ENCODE measurements around the gene CSNK1G1.
"Not testable (repeated sequence)": the region's sequence is repeated elsewhere in the genome, so short reads cannot be mapped to it uniquely, and the experiment has no call there.

Gene CSNK1G1

GRCh38 chr15:64344651-64345294, 11.2 kb downstream of the CSNK1G1 start:
- TF ChIP-seq TAF1 (IDR thresholded peaks at IDR 0.05; ENCODE audit: borderline replicate concordance, low read depth, low read length) (no peak), POLR2AphosphoS5 (IDR thresholded peaks at IDR 0.05; ENCODE audit: low read depth, low read length) (no peak), POLR2A (IDR thresholded peaks at IDR 0.05; ENCODE audit: low read depth, low read length) (no peak)
- FAIRE-seq = no peak
- no peak for DNase-seq (ENCODE audit: insufficient read length)

DNA sequence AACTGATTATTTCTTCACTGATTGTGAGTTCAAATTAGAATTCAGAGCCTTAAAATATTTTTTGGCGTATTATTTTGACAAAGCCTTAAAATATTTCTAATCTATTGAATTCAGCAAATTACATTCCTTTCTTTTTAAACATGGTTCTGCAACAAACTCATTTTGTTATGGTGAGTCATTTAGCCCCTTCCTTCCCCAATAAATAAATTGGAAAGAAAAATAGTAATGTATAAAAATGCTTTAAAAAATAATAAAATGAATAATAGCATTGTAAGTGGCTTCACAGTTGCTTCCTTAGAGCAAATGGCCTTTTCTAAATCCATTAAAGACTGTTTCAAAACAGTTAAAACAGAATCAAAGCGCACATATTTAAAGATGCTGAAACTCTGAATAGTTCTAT, 12.1 kb downstream of the CSNK1G1 start:
- TF ChIP-seq POLR2AphosphoS5 (IDR thresholded peaks at IDR 0.05; ENCODE audit: low read depth, low read length) (no peak), TAF1 (IDR thresholded peaks at IDR 0.05; ENCODE audit: borderline replicate concordance, low read depth, low read length) (no peak), POLR2A (IDR thresholded peaks at IDR 0.05; ENCODE audit: low read depth, low read length) (no peak)
- DNase-seq (ENCODE audit: insufficient read length) (no peak), FAIRE-seq (no peak)

- FAIRE-seq (no peak), DNase-seq (ENCODE audit: insufficient read length) (no peak)
- TF ChIP-seq POLR2A (IDR thresholded peaks at IDR 0.05; ENCODE audit: low read depth, low read length) = no peak
- TF ChIP-seq POLR2AphosphoS5 (IDR thresholded peaks at IDR 0.05; ENCODE audit: low read depth, low read length) = no peak
- no peak for TF ChIP-seq TAF1 (IDR thresholded peaks at IDR 0.05; ENCODE audit: borderline replicate concordance, low read depth, low read length)
Observed at GRCh38 chr15:64343222-64343621, 12.8 kb downstream of the CSNK1G1 start.

- FAIRE-seq = no peak
- no peak for TF ChIP-seq POLR2AphosphoS5 (IDR thresholded peaks at IDR 0.05; ENCODE audit: low read depth, low read length)
- no peak for TF ChIP-seq TAF1 (IDR thresholded peaks at IDR 0.05; ENCODE audit: borderline replicate concordance, low read depth, low read length)
- no peak for TF ChIP-seq POLR2A (IDR thresholded peaks at IDR 0.05; ENCODE audit: low read depth, low read length)
- DNase-seq (ENCODE audit: insufficient read length) = no peak
Observed at GRCh38 chr15:64341961-64342360, 14.0 kb downstream of the CSNK1G1 start.

- FAIRE-seq (no peak), DNase-seq (ENCODE audit: insufficient read length) (no peak)
- TF ChIP-seq TAF1 (IDR thresholded peaks at IDR 0.05; ENCODE audit: borderline replicate concordance, low read depth, low read length) (no peak), POLR2AphosphoS5 (IDR thresholded peaks at IDR 0.05; ENCODE audit: low read depth, low read length) (no peak), POLR2A (IDR thresholded peaks at IDR 0.05; ENCODE audit: low read depth, low read length) (no peak)
Observed at GRCh38 chr15:64340355-64340754, 15.6 kb downstream of the CSNK1G1 start.

DNA sequence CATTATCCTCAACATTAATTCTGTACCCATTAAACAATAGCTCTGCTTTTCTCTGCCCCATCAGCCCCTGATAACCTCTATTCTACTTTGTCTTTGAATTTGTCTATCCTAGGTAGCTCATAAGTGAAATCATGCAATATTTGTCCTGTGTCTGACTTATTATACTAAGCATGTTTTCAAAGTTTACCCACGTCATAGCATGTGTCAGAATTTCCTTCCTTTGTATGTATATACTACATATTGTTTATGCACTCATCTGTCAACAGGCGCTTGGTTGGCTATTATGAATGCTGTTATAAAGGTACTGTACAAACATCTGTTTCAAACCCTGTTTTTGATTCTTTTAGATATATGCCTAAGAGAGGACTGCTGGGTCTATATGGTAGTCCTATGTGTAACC, 18.2 kb downstream of the CSNK1G1 start:
- no peak for FAIRE-seq
- TF ChIP-seq POLR2AphosphoS5 (IDR thresholded peaks at IDR 0.05; ENCODE audit: low read depth, low read length) = no peak
- no peak for TF ChIP-seq POLR2A (IDR thresholded peaks at IDR 0.05; ENCODE audit: low read depth, low read length)
- no peak for TF ChIP-seq TAF1 (IDR thresholded peaks at IDR 0.05; ENCODE audit: borderline replicate concordance, low read depth, low read length)
- DNase-seq (ENCODE audit: insufficient read length) = no peak

DNA sequence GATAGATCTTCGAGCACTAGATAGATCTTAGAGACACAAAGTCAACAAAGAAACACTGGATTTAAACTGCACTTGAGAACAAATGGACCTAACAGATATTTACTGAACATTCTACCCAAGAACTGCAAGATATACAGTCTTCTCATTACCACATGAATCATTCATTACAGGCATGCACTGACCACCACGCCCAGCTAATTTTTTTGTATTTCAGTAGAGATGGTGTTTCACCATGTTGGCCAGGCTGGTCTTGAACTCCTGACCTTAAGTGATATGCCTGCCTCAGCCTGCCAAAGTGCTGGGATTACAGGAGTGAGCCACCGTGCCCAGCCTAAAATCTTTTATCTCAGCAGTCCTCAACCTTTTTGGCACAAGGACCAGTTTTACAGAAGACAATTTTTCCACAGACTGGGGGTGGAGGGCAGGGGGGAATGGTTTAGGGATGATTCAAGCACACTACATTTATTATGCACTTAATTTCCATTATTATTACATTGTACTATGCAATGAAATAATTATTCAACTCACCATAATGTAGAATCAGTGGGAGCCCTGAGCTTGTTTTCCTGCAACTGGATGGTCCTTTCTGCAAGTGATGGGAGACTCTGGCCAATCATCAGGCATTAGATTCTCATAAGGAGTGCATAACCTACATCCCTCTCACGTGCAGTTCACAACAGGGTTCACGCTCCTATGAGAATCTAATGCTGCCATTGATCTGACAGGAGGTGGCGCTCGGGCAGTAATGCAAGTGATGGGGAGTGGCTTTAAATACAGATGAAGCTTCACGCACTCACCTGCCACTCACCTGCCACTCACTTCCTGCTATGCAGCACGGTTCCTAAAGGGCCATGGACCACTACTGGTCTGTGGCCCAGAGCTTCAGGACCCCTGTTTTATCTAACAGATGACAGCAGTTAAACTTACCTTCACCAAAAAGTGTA, 21.7 kb downstream of the CSNK1G1 start:
- FAIRE-seq = peak; percentile 9
- no peak for DNase-seq (ENCODE audit: insufficient read length)
- TF ChIP-seq POLR2AphosphoS5 (IDR thresholded peaks at IDR 0.05; ENCODE audit: low read depth, low read length) (no peak), TAF1 (IDR thresholded peaks at IDR 0.05; ENCODE audit: borderline replicate concordance, low read depth, low read length) (no peak), POLR2A (IDR thresholded peaks at IDR 0.05; ENCODE audit: low read depth, low read length) (no peak)

- DNase-seq (ENCODE audit: insufficient read length) (no peak), FAIRE-seq (no peak)
- TF ChIP-seq TAF1 (IDR thresholded peaks at IDR 0.05; ENCODE audit: borderline replicate concordance, low read depth, low read length) = no peak
- no peak for TF ChIP-seq POLR2AphosphoS5 (IDR thresholded peaks at IDR 0.05; ENCODE audit: low read depth, low read length)
- no peak for TF ChIP-seq POLR2A (IDR thresholded peaks at IDR 0.05; ENCODE audit: low read depth, low read length)
Observed at GRCh38 chr15:64333516-64333915, 22.5 kb downstream of the CSNK1G1 start.

DNA sequence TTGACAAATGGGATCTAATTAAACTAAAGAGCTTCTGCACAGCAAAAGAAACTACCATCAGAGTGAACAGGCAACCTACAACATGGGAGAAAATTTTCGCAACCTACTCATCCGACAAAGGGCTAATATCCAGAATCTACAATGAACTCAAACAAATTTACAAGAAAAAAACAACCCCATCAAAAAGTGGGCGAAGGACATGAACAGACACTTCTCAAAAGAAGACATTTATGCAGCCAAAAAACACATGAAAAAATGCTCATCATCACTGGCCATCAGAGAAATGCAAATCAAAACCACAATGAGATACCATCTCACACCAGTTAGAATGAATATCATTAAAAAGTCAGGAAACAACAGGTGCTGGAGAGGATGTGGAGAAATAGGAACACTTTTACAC, 24.3 kb downstream of the CSNK1G1 start:
- not testable (repeated sequence) for DNase-seq (ENCODE audit: insufficient read length); FAIRE-seq

DNA sequence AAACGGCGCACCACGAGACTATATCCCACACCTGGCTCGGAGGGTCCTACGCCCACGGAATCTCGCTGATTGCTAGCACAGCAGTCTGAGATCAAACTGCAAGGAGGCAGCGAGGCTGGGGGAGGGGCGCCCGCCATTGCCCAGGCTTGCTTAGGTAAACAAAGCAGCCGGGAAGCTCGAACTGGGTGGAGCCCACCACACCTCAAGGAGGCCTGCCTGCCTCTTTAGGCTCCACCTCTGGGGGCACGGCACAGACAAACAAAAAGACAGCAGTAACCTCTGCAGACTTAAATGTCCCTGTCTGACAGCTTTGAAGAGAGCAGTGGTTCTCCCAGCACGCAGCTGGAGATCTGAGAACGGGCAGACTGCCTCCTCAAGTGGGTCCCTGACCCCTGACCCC, 29.0 kb downstream of the CSNK1G1 start:
- FAIRE-seq; DNase-seq (ENCODE audit: insufficient read length): not testable (repeated sequence)

GRCh38 chr15:64326458-64326857, 29.5 kb downstream of the CSNK1G1 start:
- not testable (repeated sequence) for FAIRE-seq

DNA sequence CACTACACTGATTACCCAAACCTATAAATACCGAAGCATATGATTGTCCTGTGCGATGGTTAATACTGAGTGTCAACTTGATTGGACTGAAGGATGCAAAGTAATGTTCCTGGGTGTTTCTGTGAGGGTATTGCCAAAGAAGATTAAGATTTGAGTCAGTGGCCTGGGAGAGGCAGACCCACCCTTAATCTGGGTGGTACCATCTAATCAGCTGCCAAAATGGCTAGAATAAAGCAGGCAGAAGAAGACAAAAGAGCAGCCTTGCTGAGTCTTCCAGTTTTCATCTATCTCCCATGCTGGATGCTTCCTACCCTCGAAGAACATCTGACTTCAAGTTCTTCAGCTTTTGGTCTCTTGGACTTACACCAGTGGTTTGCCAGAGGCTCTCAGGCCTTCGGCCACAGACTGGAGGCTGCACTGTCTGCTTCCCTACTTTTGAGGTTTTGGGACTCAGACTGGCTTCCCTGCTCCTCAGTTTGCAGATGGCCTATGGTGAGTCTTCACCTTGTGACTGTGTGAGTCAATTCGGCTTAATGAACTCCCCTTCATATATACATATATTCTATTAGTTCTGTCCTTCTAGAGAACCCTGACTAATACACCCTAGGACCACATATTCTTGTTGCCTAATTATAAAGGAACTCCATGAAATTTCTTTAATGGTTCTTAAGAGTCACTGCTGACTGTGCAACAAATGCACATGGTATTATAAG, 31.7 kb downstream of the CSNK1G1 start:
- TF ChIP-seq TAF1 (IDR thresholded peaks at IDR 0.05; ENCODE audit: borderline replicate concordance, low read depth, low read length) (no peak), POLR2A (IDR thresholded peaks at IDR 0.05; ENCODE audit: low read depth, low read length) (no peak), POLR2AphosphoS5 (IDR thresholded peaks at IDR 0.05; ENCODE audit: low read depth, low read length) (no peak)
- FAIRE-seq (no peak), DNase-seq (ENCODE audit: insufficient read length) (no peak)

More at GRCh38 chr15:64326458-64326857, 29.5 kb downstream of the CSNK1G1 start:
- DNase-seq (ENCODE audit: insufficient read length) = not testable (repeated sequence)
